HEK293 (cell line): ENCODE measurements around the gene C20orf144.
A peak's percentile ranks its signal among the peaks of the same experiment; 100 is the strongest.

Experiments
- CTCF ChIA-PET: fragments of 350-600 bp; formaldehyde crosslinking; extraction: SDS; loops from one replicate; lab custom pipeline; 2021; ENCODE audit warnings: antibody characterized with exemption; lab: Yijun Ruan, JAX
- POLR2A ChIA-PET: fragments of 300-600 bp; formaldehyde crosslinking; extraction: SDS; loops from one replicate; lab custom pipeline; 2020; ENCODE audit warnings: antibody characterized with exemption, inconsistent platforms; lab: Yijun Ruan, JAX
- H3K27ac ChIP-seq: fragments of 200-500 bp; sonication (Bioruptor generic); 2 replicates; pipeline ENCODE4 v1.5.1; 2014; ENCODE audit warnings: low read depth, low read length, control low read depth, inconsistent platforms; ENCODE audit errors: extremely low read depth
- H3K36me3 ChIP-seq, 2 experiments: fragments of 200-500 bp in 1 of 2; sonication (Bioruptor generic) in 1 of 2; 1 replicate in 1 of 2; 2 replicates in 1 of 2; pipeline ENCODE4 v1.5.1; 2014 to 2017; ENCODE audit warnings: inconsistent platforms in 2 of 2, low read length in 2 of 2; ENCODE audit not compliant: control insufficient read depth in 2 of 2, insufficient read depth in 1 of 2
- H3K4me1 ChIP-seq: fragments of 200-500 bp; sonication (Bioruptor generic); 2 replicates; pipeline ENCODE4 v1.5.1; 2014; ENCODE audit warnings: mild to moderate bottlenecking, low read length, inconsistent platforms; ENCODE audit not compliant: control insufficient read depth, insufficient read depth
- H3K4me3 ChIP-seq: 2 replicates; pipeline ENCODE4 v1.5.1; 2011; ENCODE audit warnings: low read depth, mild to moderate bottlenecking, control low read depth, low read length, moderate library complexity
- H3K9me3 ChIP-seq: fragments of 200-500 bp; sonication (Bioruptor generic); 2 replicates; pipeline ENCODE4 v1.5.1; 2014; ENCODE audit warnings: low read depth, low read length, inconsistent platforms; ENCODE audit not compliant: control insufficient read depth, insufficient read depth
- PRDM1 ChIP-seq: fragments of 450-650 bp; formaldehyde crosslinking; IDR thresholded peaks from 2 replicates; pipeline ENCODE4; 2016; ENCODE audit warnings: missing biosample characterization, missing genetic modification characterization
- SALL2 ChIP-seq: fragments of 450-650 bp; formaldehyde crosslinking; IDR thresholded peaks from 2 replicates; pipeline ENCODE4 v1.5.0; 2017; ENCODE audit warnings: missing biosample characterization, mild to moderate bottlenecking, missing genetic modification characterization, borderline replicate concordance
- SCRT1 ChIP-seq: fragments of 450-650 bp; formaldehyde crosslinking; IDR thresholded peaks from 2 replicates; pipeline ENCODE4 v1.5.1; 2016; ENCODE audit warnings: missing biosample characterization, missing genetic modification characterization, borderline replicate concordance
- SP2 ChIP-seq: fragments of 450-650 bp; formaldehyde crosslinking; IDR thresholded peaks from 2 replicates; pipeline ENCODE4 v1.5.1; 2016; ENCODE audit warnings: missing biosample characterization, missing genetic modification characterization
- SP3 ChIP-seq: fragments of 450-650 bp; formaldehyde crosslinking; IDR thresholded peaks from 2 replicates; pipeline ENCODE4 v1.5.1; 2016; ENCODE audit warnings: missing biosample characterization, missing genetic modification characterization
- YY1 ChIP-seq: fragments of 450-650 bp; formaldehyde crosslinking; IDR thresholded peaks from 2 replicates; pipeline ENCODE4 v1.5.1; 2018; ENCODE audit warnings: missing biosample characterization, missing genetic modification characterization
- ZBTB48 ChIP-seq: fragments of 450-650 bp; formaldehyde crosslinking; IDR thresholded peaks from 2 replicates; pipeline ENCODE4 v1.5.1; 2016; ENCODE audit warnings: missing biosample characterization, missing genetic modification characterization
- ZBTB49 ChIP-seq: fragments of 450-650 bp; formaldehyde crosslinking; IDR thresholded peaks from 2 replicates; pipeline ENCODE4 v1.5.1; 2016; ENCODE audit warnings: missing biosample characterization, missing genetic modification characterization, low read depth
- ZBTB7A ChIP-seq: fragments of 450-650 bp; formaldehyde crosslinking; IDR thresholded peaks from 2 replicates; pipeline ENCODE4 v1.5.1; 2016; ENCODE audit warnings: low read depth, missing biosample characterization, missing genetic modification characterization
- ZNF132 ChIP-seq: fragments of 450-650 bp; formaldehyde crosslinking; IDR thresholded peaks from 2 replicates; pipeline ENCODE4 v1.5.1; 2017; ENCODE audit warnings: missing biosample characterization, missing genetic modification characterization, borderline replicate concordance
- ZNF157 ChIP-seq: fragments of 450-650 bp; formaldehyde crosslinking; IDR thresholded peaks from 2 replicates; pipeline ENCODE4 v1.5.1; 2016; ENCODE audit warnings: missing biosample characterization, missing genetic modification characterization
- ZNF202 ChIP-seq: fragments of 450-650 bp; formaldehyde crosslinking; IDR thresholded peaks from 2 replicates; pipeline ENCODE4 v1.5.1; 2016; ENCODE audit warnings: missing biosample characterization, missing genetic modification characterization, borderline replicate concordance
- ZNF214 ChIP-seq: fragments of 450-650 bp; formaldehyde crosslinking; IDR thresholded peaks from 2 replicates; pipeline ENCODE4 v1.5.1; 2017; ENCODE audit warnings: missing biosample characterization, mild to moderate bottlenecking, missing genetic modification characterization, borderline replicate concordance
- ZNF26 ChIP-seq: fragments of 450-650 bp; formaldehyde crosslinking; IDR thresholded peaks from 2 replicates; pipeline ENCODE4 v1.5.1; 2016; ENCODE audit warnings: missing biosample characterization, missing genetic modification characterization
- ZNF292 ChIP-seq: fragments of 450-650 bp; formaldehyde crosslinking; IDR thresholded peaks from 2 replicates; pipeline ENCODE4 v1.5.1; 2016; ENCODE audit warnings: low read depth, missing biosample characterization, missing genetic modification characterization, borderline replicate concordance
- ZNF391 ChIP-seq: fragments of 450-650 bp; formaldehyde crosslinking; IDR thresholded peaks from 2 replicates; pipeline ENCODE4 v1.5.1; 2016; ENCODE audit warnings: low read depth, missing biosample characterization, missing genetic modification characterization, borderline replicate concordance
- ZNF548 ChIP-seq: fragments of 450-650 bp; formaldehyde crosslinking; IDR thresholded peaks from 2 replicates; pipeline ENCODE4 v1.5.1; 2016; ENCODE audit warnings: missing biosample characterization, missing genetic modification characterization
- ZNF596 ChIP-seq: fragments of 450-650 bp; IDR thresholded peaks from 2 replicates; pipeline ENCODE4 v1.5.0; 2018; ENCODE audit warnings: missing biosample characterization, mild to moderate bottlenecking, missing genetic modification characterization, moderate library complexity
- ZNF600 ChIP-seq: fragments of 450-650 bp; formaldehyde crosslinking; IDR thresholded peaks from 2 replicates; pipeline ENCODE4 v1.5.1; 2016; ENCODE audit warnings: missing biosample characterization, missing genetic modification characterization
- ZNF621 ChIP-seq: fragments of 450-650 bp; formaldehyde crosslinking; IDR thresholded peaks from 2 replicates; pipeline ENCODE4 v1.5.1; 2017; ENCODE audit warnings: missing biosample characterization, missing genetic modification characterization
- ZNF658 ChIP-seq: fragments of 450-650 bp; formaldehyde crosslinking; IDR thresholded peaks from 2 replicates; pipeline ENCODE4; 2016; ENCODE audit warnings: missing biosample characterization, missing genetic modification characterization
- ZNF660 ChIP-seq: fragments of 450-650 bp; IDR thresholded peaks from 2 replicates; pipeline ENCODE4 v1.5.1; 2018; ENCODE audit warnings: missing biosample characterization, mild to moderate bottlenecking, missing genetic modification characterization
- ZNF701 ChIP-seq: fragments of 450-650 bp; formaldehyde crosslinking; IDR thresholded peaks from 2 replicates; pipeline ENCODE4 v1.5.1; 2016; ENCODE audit warnings: missing biosample characterization, missing genetic modification characterization
- ZSCAN18 ChIP-seq: fragments of 450-650 bp; formaldehyde crosslinking; IDR thresholded peaks from 2 replicates; pipeline ENCODE4 v1.5.1; 2016; ENCODE audit warnings: missing biosample characterization, missing genetic modification characterization

The C20orf144 gene

GRCh38 chr20:33662172-33662571, at the start of gene C20orf144:
Gene C20orf144, plus strand, starts transcription at chr20:33662327. Its CDS starts 19 bp downstream, at chr20:33662346.
- TF ChIP-seq SP2 (tag by site-specific recombination) (no peak), ZNF391 (no peak), ZNF157 (tag by site-specific recombination) (no peak), ZSCAN18 (no peak), ZNF596 (tag by site-specific recombination) (no peak), ZNF214 (tag by site-specific recombination) (no peak), ZBTB48 (tag by site-specific recombination) (no peak), ZBTB49 (no peak), ZNF660 (tag by site-specific recombination) (no peak), SALL2 (tag by site-specific recombination) (no peak)
- ChIA-PET CTCF (interaction anchor here (0.6 to 1.8 kb wide), 5 partner anchors 9 to 1602 kb away, joined by 3 to 8 read pairs (median 4); no protein-coding TSS in a partner anchor), POLR2A (interaction anchor here (2.0 to 3.2 kb wide), 3 partner anchors 9 to 218 kb away, joined by 5 to 23 read pairs (median 7); partner anchors contain the start of genes PXMP4 and SNTA1)
- Histone ChIP-seq H3K27ac (peak within 1 kb of the TSS; percentile 62; the same call in 1 of the 2 replicates), H3K4me3 (peak within 1 kb of the TSS; percentile 58), H3K9me3 (no peaks in the 10 kb centered on the region), H3K36me3 (peaks cover 0 to 40% of the 10 kb centered on the region in 2 experiments; a peak in 1 of 3 replicates), H3K4me1 (no peaks in the 10 kb centered on the region)

GRCh38 chr20:33621717-33622400, 40.3 kb upstream of the C20orf144 start:
- no peak overlapping the region for H3K27ac ChIP-seq
- peaks cover 0 to 45% of the 10 kb centered on the region in 2 experiments; a peak in 2 of 3 replicates for H3K36me3 ChIP-seq
- TF ChIP-seq ZNF132 (tag by site-specific recombination) (no peak), ZNF600 (no peak), PRDM1 (tag by site-specific recombination) (no peak), ZNF26 (tag by site-specific recombination) (no peak), SP3 (no peak), ZNF658 (tag by site-specific recombination) (no peak), ZNF202 (tag by site-specific recombination) (no peak), ZNF621 (tag by site-specific recombination) (no peak), ZNF292 (tag by site-specific recombination) (no peak), ZNF548 (tag by site-specific recombination) (no peak), ZBTB7A (tag by site-specific recombination) (no peak), YY1 (tag by site-specific recombination) (no peak), ZNF701 (tag by site-specific recombination) (no peak), SCRT1 (tag by site-specific recombination) (no peak)
- TF ChIP-seq, all 188 proteins: peak for 0
- H3K4me1 ChIP-seq = no peaks in the 10 kb centered on the region
- ChIA-PET CTCF (no interaction called here), POLR2A (no interaction called here)
- H3K4me3 ChIP-seq = no peak overlapping the region
- no peaks in the 10 kb centered on the region for H3K9me3 ChIP-seq
